ENCODE measurements around the gene SFRP5. TPM values are rescaled to one million over a fixed set of nuclear protein-coding genes. Genes with fewer than 3 reads are reported as not detected.

Gene SFRP5
- total RNA-seq, 1 donor from 2014 or later = not detected

GRCh38 chr10:97798958-97799610, 27.3 kb upstream of the SFRP5 start:
- H3K9me3 Mint-ChIP-seq = peaks cover 15% of the 10 kb centered on the region
- H3K36me3 Mint-ChIP-seq (ENCODE audit: low read depth) = no peaks in the 10 kb centered on the region
- H3K4me1 Mint-ChIP-seq = peaks cover 19% of the 10 kb centered on the region
- H3K4me3 Mint-ChIP-seq = no peak overlapping the region
- intact Hi-C loops (cut with micrococcal nuclease) = loop anchor here (5.0 kb wide), 1 partner anchor 53 kb away; no protein-coding TSS in a partner anchor
- no peak overlapping the region for H3K27ac Mint-ChIP-seq
- peaks cover 7% of the 10 kb centered on the region for H3K27me3 Mint-ChIP-seq
- no peak for DNase-seq

- intact Hi-C loops (cut with micrococcal nuclease) = loop anchor here (5.0 kb wide), 1 partner anchor 56 kb away; no protein-coding TSS in a partner anchor
- Mint-ChIP-seq H3K36me3 (ENCODE audit: low read depth) (no peaks in the 10 kb centered on the region), H3K4me1 (peaks cover 26% of the 10 kb centered on the region), H3K27me3 (peaks cover 7% of the 10 kb centered on the region), H3K27ac (peak overlapping the region; percentile 87), H3K4me3 (peak overlapping the region; percentile 70), H3K9me3 (peaks cover 15% of the 10 kb centered on the region)
- DNase-seq = peak; percentile 84
Measured at GRCh38 chr10:97796651-97797050, 24.9 kb upstream of the SFRP5 start.

GRCh38 chr10:97795886-97796285, 24.1 kb upstream of the SFRP5 start:
- H3K36me3 Mint-ChIP-seq (ENCODE audit: low read depth) = no peaks in the 10 kb centered on the region
- H3K4me3 Mint-ChIP-seq = no peak overlapping the region
- no peak for DNase-seq
- peaks cover 15% of the 10 kb centered on the region for H3K9me3 Mint-ChIP-seq
- intact Hi-C loops (cut with micrococcal nuclease) = loop anchor here (5.0 kb wide), 1 partner anchor 56 kb away; no protein-coding TSS in a partner anchor
- peaks cover 5% of the 10 kb centered on the region for H3K27me3 Mint-ChIP-seq
- peaks cover 26% of the 10 kb centered on the region for H3K4me1 Mint-ChIP-seq
- H3K27ac Mint-ChIP-seq = no peak overlapping the region

- intact Hi-C loops (cut with micrococcal nuclease) = loop anchor here (1.0 kb wide), 1 partner anchor 77 kb away; no protein-coding TSS in a partner anchor
- H3K27ac Mint-ChIP-seq = no peak overlapping the region
Measured at GRCh38 chr10:97791824-97792721, 20.3 kb upstream of the SFRP5 start.

GRCh38 chr10:97789770-97790397, 18.1 kb upstream of the SFRP5 start:
- no peak overlapping the region for H3K4me3 Mint-ChIP-seq
- no peak for DNase-seq
- H3K4me1 Mint-ChIP-seq = peaks cover 7% of the 10 kb centered on the region
- no peaks in the 10 kb centered on the region for H3K9me3 Mint-ChIP-seq
- intact Hi-C loops (cut with micrococcal nuclease) = no loop called here
- H3K36me3 Mint-ChIP-seq (ENCODE audit: low read depth) = no peaks in the 10 kb centered on the region
- H3K27ac Mint-ChIP-seq = no peak overlapping the region
- H3K27me3 Mint-ChIP-seq = peaks cover 15% of the 10 kb centered on the region

More at GRCh38 chr10:97791824-97792721, 20.3 kb upstream of the SFRP5 start:
- peaks cover 8% of the 10 kb centered on the region for H3K9me3 Mint-ChIP-seq
- no peak overlapping the region for H3K4me3 Mint-ChIP-seq
- H3K27me3 Mint-ChIP-seq = peaks cover 14% of the 10 kb centered on the region
- H3K36me3 Mint-ChIP-seq (ENCODE audit: low read depth) = no peaks in the 10 kb centered on the region
- peaks cover 21% of the 10 kb centered on the region for H3K4me1 Mint-ChIP-seq
- peak; percentile 92 for DNase-seq

- Mint-ChIP-seq H3K36me3 (ENCODE audit: low read depth) (no peaks in the 10 kb centered on the region), H3K9me3 (no peaks in the 10 kb centered on the region), H3K27me3 (peaks cover 15% of the 10 kb centered on the region), H3K27ac (no peak overlapping the region), H3K4me3 (no peak overlapping the region), H3K4me1 (peaks cover 4% of the 10 kb centered on the region)
- intact Hi-C loops (cut with micrococcal nuclease) = no loop called here
- no peak for DNase-seq
Measured at GRCh38 chr10:97788552-97789442, 17.0 kb upstream of the SFRP5 start.

- no peaks in the 10 kb centered on the region for H3K9me3 Mint-ChIP-seq
- no peak overlapping the region for H3K27ac Mint-ChIP-seq
- H3K4me1 Mint-ChIP-seq = peaks cover 8% of the 10 kb centered on the region
- H3K4me3 Mint-ChIP-seq = no peak overlapping the region
- no peaks in the 10 kb centered on the region for H3K36me3 Mint-ChIP-seq (ENCODE audit: low read depth)
- H3K27me3 Mint-ChIP-seq = peaks cover 15% of the 10 kb centered on the region
- DNase-seq = no peak
- intact Hi-C loops (cut with micrococcal nuclease) = no loop called here
Measured at GRCh38 chr10:97785731-97786130, 13.9 kb upstream of the SFRP5 start.

GRCh38 chr10:97785231-97785630, 13.4 kb upstream of the SFRP5 start:
- Mint-ChIP-seq H3K4me3 (no peak overlapping the region), H3K27ac (no peak overlapping the region), H3K4me1 (peaks cover 8% of the 10 kb centered on the region), H3K27me3 (peaks cover 15% of the 10 kb centered on the region), H3K9me3 (no peaks in the 10 kb centered on the region), H3K36me3 (ENCODE audit: low read depth) (no peaks in the 10 kb centered on the region)
- intact Hi-C loops (cut with micrococcal nuclease) = no loop called here
- no peak for DNase-seq

GRCh38 chr10:97784200-97784810, 12.5 kb upstream of the SFRP5 start:
- peaks cover 8% of the 10 kb centered on the region for H3K4me1 Mint-ChIP-seq
- H3K9me3 Mint-ChIP-seq = no peaks in the 10 kb centered on the region
- peaks cover 12% of the 10 kb centered on the region for H3K27me3 Mint-ChIP-seq
- H3K4me3 Mint-ChIP-seq = no peak overlapping the region
- H3K27ac Mint-ChIP-seq = no peak overlapping the region
- no peak for DNase-seq
- intact Hi-C loops (cut with micrococcal nuclease) = no loop called here
- H3K36me3 Mint-ChIP-seq (ENCODE audit: low read depth) = no peaks in the 10 kb centered on the region

- intact Hi-C loops (cut with micrococcal nuclease) = no loop called here
- peaks cover 8% of the 10 kb centered on the region for H3K4me1 Mint-ChIP-seq
- DNase-seq = no peak
- H3K27me3 Mint-ChIP-seq = peaks cover 7% of the 10 kb centered on the region
- no peak overlapping the region for H3K27ac Mint-ChIP-seq
- no peak overlapping the region for H3K4me3 Mint-ChIP-seq
- H3K9me3 Mint-ChIP-seq = no peaks in the 10 kb centered on the region
- H3K36me3 Mint-ChIP-seq (ENCODE audit: low read depth) = no peaks in the 10 kb centered on the region
Measured at GRCh38 chr10:97782455-97783228, 10.8 kb upstream of the SFRP5 start.

GRCh38 chr10:97781618-97782331, 10.0 kb upstream of the SFRP5 start:
- Mint-ChIP-seq H3K9me3 (no peaks in the 10 kb centered on the region), H3K4me3 (no peak overlapping the region), H3K27ac (no peak overlapping the region), H3K4me1 (peaks cover 8% of the 10 kb centered on the region), H3K36me3 (ENCODE audit: low read depth) (no peaks in the 10 kb centered on the region), H3K27me3 (peaks cover 1% of the 10 kb centered on the region)
- no peak for DNase-seq
- intact Hi-C loops (cut with micrococcal nuclease) = no loop called here

Measured in activated CD4-positive, alpha-beta T cell treated with anti-CD3 and anti-CD28 coated beads, Interleukin-2, amount 10 ng/mL, durations not matched to agents 24 days and 14 days (primary cell).